GM10266 (cell line): ENCODE data around the gene CDC42EP3.

Source experiments
- DNase-seq: peaks from one replicate; pipeline ENCODE4 v3.0.0; 2012; ENCODE audit errors: extremely low spot score
- CTCF ChIP-seq: IDR thresholded peaks from 2 replicates; pipeline ENCODE4 v1.5.1; 2012; ENCODE audit warnings: mild to moderate bottlenecking, low read depth; ENCODE audit not compliant: control insufficient read depth, insufficient read depth; ENCODE audit errors: missing control alignments

CDC42EP3 gene

GRCh38 chr2:37600735-37601134 lies 70.7 kb downstream of the CDC42EP3 start:
- DNase-seq, result no peak

GRCh38 chr2:37599688-37600525 lies 71.5 kb downstream of the CDC42EP3 start:
- no peak for DNase-seq
- TF ChIP-seq CTCF, result no peak

More at GRCh38 chr2:37600735-37601134, 70.7 kb downstream of the CDC42EP3 start:
- no peak for TF ChIP-seq CTCF

DNA sequence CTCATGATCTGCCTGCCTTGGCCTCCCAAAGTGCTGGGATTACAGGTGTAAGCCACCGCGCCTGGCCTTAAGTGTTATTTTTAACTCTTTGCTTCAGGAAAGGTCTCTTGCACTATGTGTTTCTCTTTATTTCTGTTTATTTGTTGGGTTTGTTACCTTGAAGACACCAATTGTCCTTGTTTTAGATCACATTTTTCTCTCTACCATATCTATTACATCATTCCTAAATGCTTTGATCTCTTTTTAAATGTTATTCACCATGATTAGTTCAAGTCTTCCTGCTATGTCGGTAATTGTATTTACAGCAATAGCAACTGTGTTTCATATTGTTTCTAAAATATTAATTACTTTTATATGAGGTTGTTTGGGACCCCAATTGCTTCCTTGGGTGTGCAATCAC lies 77.7 kb downstream of the CDC42EP3 start:
- TF ChIP-seq CTCF, result no peak
- DNase-seq, result no peak

GRCh38 chr2:37593024-37593423 lies 78.4 kb downstream of the CDC42EP3 start:
- no peak for DNase-seq
- no peak for TF ChIP-seq CTCF
